Fibroblast of mammary gland (primary cell): ENCODE data around the gene CDR2.
"Not testable (repeated sequence)": the region's sequence is repeated elsewhere in the genome, so short reads cannot be mapped to it uniquely, and the experiment has no call there.

Experiments
- DNase-seq: peaks from one replicate; pipeline ENCODE4 v3.0.0-alpha.2; 2010; ENCODE audit warnings: low read depth
- H3K4me3 ChIP-seq: 2 replicates; pipeline ENCODE4 v1.5.1; 2011; ENCODE audit warnings: low read depth, mild to moderate bottlenecking, low read length, moderate library complexity; ENCODE audit not compliant: control insufficient read depth
- TF ChIP-seq, protein P1 (sequence below): conservative IDR thresholded peaks from 2 replicates; pipeline ENCODE4 v1.5.1; 2011; ENCODE audit warnings: low read depth, low read length, inconsistent platforms; ENCODE audit not compliant: control insufficient read depth, insufficient read depth

The CDR2 gene

GRCh38 chr16:22370038-22370820, 4.2 kb downstream of the CDR2 start:
- TF ChIP-seq, protein P1, sequence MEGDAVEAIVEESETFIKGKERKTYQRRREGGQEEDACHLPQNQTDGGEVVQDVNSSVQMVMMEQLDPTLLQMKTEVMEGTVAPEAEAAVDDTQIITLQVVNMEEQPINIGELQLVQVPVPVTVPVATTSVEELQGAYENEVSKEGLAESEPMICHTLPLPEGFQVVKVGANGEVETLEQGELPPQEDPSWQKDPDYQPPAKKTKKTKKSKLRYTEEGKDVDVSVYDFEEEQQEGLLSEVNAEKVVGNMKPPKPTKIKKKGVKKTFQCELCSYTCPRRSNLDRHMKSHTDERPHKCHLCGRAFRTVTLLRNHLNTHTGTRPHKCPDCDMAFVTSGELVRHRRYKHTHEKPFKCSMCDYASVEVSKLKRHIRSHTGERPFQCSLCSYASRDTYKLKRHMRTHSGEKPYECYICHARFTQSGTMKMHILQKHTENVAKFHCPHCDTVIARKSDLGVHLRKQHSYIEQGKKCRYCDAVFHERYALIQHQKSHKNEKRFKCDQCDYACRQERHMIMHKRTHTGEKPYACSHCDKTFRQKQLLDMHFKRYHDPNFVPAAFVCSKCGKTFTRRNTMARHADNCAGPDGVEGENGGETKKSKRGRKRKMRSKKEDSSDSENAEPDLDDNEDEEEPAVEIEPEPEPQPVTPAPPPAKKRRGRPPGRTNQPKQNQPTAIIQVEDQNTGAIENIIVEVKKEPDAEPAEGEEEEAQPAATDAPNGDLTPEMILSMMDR: no peak
- peak; percentile 85 for DNase-seq
- no peak overlapping the region for H3K4me3 ChIP-seq

DNA sequence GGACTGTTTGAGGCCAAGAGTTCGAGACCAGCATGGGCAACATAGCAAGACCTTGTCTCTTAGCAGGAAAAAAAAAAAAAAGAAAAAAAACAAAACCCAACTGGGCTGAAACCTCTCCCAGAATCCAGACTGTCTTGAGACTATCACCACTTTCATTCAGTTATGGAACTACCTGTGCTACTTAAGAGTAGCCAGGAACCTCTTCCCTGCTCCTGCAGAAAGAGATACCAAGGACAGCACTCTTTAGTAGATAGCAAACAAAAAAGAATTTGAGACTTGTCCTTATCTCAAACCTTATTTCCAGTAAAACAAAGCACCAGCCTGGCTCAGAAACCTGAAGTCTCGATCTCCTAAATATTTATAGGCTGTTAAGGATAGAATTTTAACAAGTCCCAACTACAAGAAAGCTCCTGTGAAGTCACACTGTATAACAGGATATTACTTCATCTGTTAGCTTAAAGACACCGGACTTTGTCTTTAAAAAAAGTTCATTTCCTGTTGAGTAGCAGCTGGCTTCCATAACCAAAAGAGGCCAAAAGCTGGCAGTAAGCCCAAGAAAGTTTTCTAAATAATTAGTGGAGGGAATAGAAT, 5.1 kb downstream of the CDR2 start:
- TF ChIP-seq, protein P1: no peak
- peak; percentile 68 for DNase-seq
- no peak overlapping the region for H3K4me3 ChIP-seq

GRCh38 chr16:22368200-22368826, 6.1 kb downstream of the CDR2 start:
- not testable (repeated sequence) for H3K4me3 ChIP-seq, DNase-seq

GRCh38 chr16:22366889-22367288, 7.5 kb downstream of the CDR2 start:
- no peak overlapping the region for H3K4me3 ChIP-seq
- DNase-seq: no peak
- TF ChIP-seq, protein P1: no peak

DNA sequence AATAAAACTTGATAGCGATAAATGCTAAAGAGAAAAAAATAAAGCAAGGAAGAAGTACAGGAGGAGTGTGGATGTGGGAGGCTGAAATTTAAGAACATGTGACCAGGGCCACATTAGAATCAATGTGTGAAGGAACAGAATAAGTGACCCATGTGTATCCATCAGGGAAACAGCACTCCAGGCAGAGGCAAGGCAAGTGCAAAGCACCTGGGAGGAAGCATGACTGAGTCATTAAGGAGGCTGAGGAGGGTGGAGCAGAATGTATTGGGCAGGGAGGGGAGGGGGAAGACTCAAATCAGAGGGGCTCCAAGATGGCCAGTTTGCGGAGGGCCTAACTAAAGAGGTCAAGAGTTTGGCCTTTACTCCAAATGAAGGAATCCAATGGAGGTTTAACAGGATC, 8.0 kb downstream of the CDR2 start:
- TF ChIP-seq, protein P1: no peak
- no peak overlapping the region for H3K4me3 ChIP-seq
- no peak for DNase-seq

- DNase-seq: no peak
- TF ChIP-seq, protein P1: no peak
- no peak overlapping the region for H3K4me3 ChIP-seq
Measured at GRCh38 chr16:22364241-22364640, 10.2 kb downstream of the CDR2 start.
